ENCODE results near the gene CTNNA2. TPM values are rescaled to one million over a fixed set of nuclear protein-coding genes. Genes with fewer than 3 reads are reported as not detected.

Gene CTNNA2
- total RNA-seq, 4 donors from 2014 or later, result 0.40 to 1.7 (median 1.5) TPM; not detected in 1

- Histone ChIP-seq H3K9me3 (no peaks in the 10 kb centered on the region), H3K36me3 (no peaks in the 10 kb centered on the region), H3K27me3 (no peaks in the 10 kb centered on the region), H3K4me3 (no peak overlapping the region), H3K4me1 (no peaks in the 10 kb centered on the region), H3K27ac (no peak overlapping the region)
- intact Hi-C loops (cut with DNase I; ENCODE audit: low total_unique reads) (no loop called here), in situ Hi-C loops (cut with MboI; ENCODE audit: low pct_ligation_motif_present in 1 of 4, low pct_unique_long_range_greater_than_20kb in 1 of 4, low sequenced_read_pairs in 3 of 4) (no loop called here)
- TF ChIP-seq CTCF (IDR thresholded peaks at IDR 0.05) (no peak), POLR2AphosphoS5 (IDR thresholded peaks at IDR 0.05) (no peak), POLR2A (IDR thresholded peaks at IDR 0.05) (no peak), EP300 (IDR thresholded peaks at IDR 0.05; ENCODE audit: low read depth) (no peak)
- no peak for DNase-seq
- 74 to 77% methylated on average over 1 to 2 of the region's 2 CpGs for WGBS, 2 donors (ENCODE audit: low coverage in 1 of 2)
Measured at GRCh38 chr2:80438686-80439085, 925.8 kb downstream of the CTNNA2 start.

GRCh38 chr2:80454628-80455027, 941.8 kb downstream of the CTNNA2 start:
- intact Hi-C loops (cut with DNase I; ENCODE audit: low total_unique reads) (no loop called here), in situ Hi-C loops (cut with MboI; ENCODE audit: low pct_ligation_motif_present in 1 of 4, low pct_unique_long_range_greater_than_20kb in 1 of 4, low sequenced_read_pairs in 3 of 4) (no loop called here)
- WGBS, 2 donors (ENCODE audit: low coverage in 1 of 2), result 68 to 75% methylated on average over 6 to 7 of the region's 7 CpGs
- Histone ChIP-seq H3K36me3 (no peaks in the 10 kb centered on the region), H3K27ac (no peak overlapping the region), H3K4me1 (no peaks in the 10 kb centered on the region), H3K4me3 (no peak overlapping the region), H3K9me3 (no peaks in the 10 kb centered on the region), H3K27me3 (no peaks in the 10 kb centered on the region)
- no peak for TF ChIP-seq CTCF (IDR thresholded peaks at IDR 0.05)
- no peak for TF ChIP-seq POLR2AphosphoS5 (IDR thresholded peaks at IDR 0.05)
- no peak for TF ChIP-seq EP300 (IDR thresholded peaks at IDR 0.05; ENCODE audit: low read depth)
- TF ChIP-seq POLR2A (IDR thresholded peaks at IDR 0.05), result no peak
- DNase-seq, result no peak

- no peak for TF ChIP-seq POLR2A (IDR thresholded peaks at IDR 0.05)
- no peak for TF ChIP-seq POLR2AphosphoS5 (IDR thresholded peaks at IDR 0.05)
- TF ChIP-seq EP300 (IDR thresholded peaks at IDR 0.05; ENCODE audit: low read depth), result no peak
- no peak for TF ChIP-seq CTCF (IDR thresholded peaks at IDR 0.05)
- no peaks in the 10 kb centered on the region for H3K27me3 ChIP-seq
- WGBS, 2 donors (ENCODE audit: low coverage in 1 of 2), result 75 to 87% methylated on average over 5 of the region's 5 CpGs
- in situ Hi-C loops (cut with MboI; ENCODE audit: low pct_ligation_motif_present in 1 of 4, low pct_unique_long_range_greater_than_20kb in 1 of 4, low sequenced_read_pairs in 3 of 4), result no loop called here
- H3K27ac ChIP-seq, result no peak overlapping the region
- no peaks in the 10 kb centered on the region for H3K9me3 ChIP-seq
- H3K4me1 ChIP-seq, result no peaks in the 10 kb centered on the region
- no peak for DNase-seq
- H3K4me3 ChIP-seq, result no peak overlapping the region
- H3K36me3 ChIP-seq, result no peaks in the 10 kb centered on the region
- intact Hi-C loops (cut with DNase I; ENCODE audit: low total_unique reads), result no loop called here
Measured at GRCh38 chr2:80459028-80459427, 946.2 kb downstream of the CTNNA2 start.

- in situ Hi-C loops (cut with MboI; ENCODE audit: low pct_ligation_motif_present in 1 of 4, low pct_unique_long_range_greater_than_20kb in 1 of 4, low sequenced_read_pairs in 3 of 4), result no loop called here
- no peak for TF ChIP-seq POLR2AphosphoS5 (IDR thresholded peaks at IDR 0.05)
- TF ChIP-seq EP300 (IDR thresholded peaks at IDR 0.05; ENCODE audit: low read depth), result no peak
- TF ChIP-seq CTCF (IDR thresholded peaks at IDR 0.05), result no peak
- TF ChIP-seq POLR2A (IDR thresholded peaks at IDR 0.05), result no peak
- no peaks in the 10 kb centered on the region for H3K27me3 ChIP-seq
- no peaks in the 10 kb centered on the region for H3K36me3 ChIP-seq
- H3K9me3 ChIP-seq, result no peaks in the 10 kb centered on the region
- no peak for DNase-seq
- 58 to 72% methylated on average over 3 of the region's 3 CpGs for WGBS, 2 donors (ENCODE audit: low coverage in 1 of 2)
- no peak overlapping the region for H3K27ac ChIP-seq
- intact Hi-C loops (cut with DNase I; ENCODE audit: low total_unique reads), result no loop called here
- H3K4me3 ChIP-seq, result no peak overlapping the region
- H3K4me1 ChIP-seq, result no peaks in the 10 kb centered on the region
Measured at GRCh38 chr2:80461505-80462197, 948.8 kb downstream of the CTNNA2 start.

All from transverse colon (tissue), 4 donors.